Posterior cingulate gyrus (tissue), 11 donors: ENCODE data around the gene CYTIP.
"Not testable (repeated sequence)": the region's sequence is repeated elsewhere in the genome, so short reads cannot be mapped to it uniquely, and the experiment has no call there.

ENCODE experiments used
- DNase-seq, 10 donors: peaks; one replicate each; pipeline versions ENCODE4 v3.0.0 to v3.0.0-alpha.2; 2020 to 2021; ENCODE audit warnings: mixed read lengths in 3 of 10
- intact Hi-C: fragments of 100-400 bp; cut with DNase I; formaldehyde crosslinking; loops from one replicate; pipeline ENCODE4 v1.15.1; 2023

Gene CYTIP

DNA sequence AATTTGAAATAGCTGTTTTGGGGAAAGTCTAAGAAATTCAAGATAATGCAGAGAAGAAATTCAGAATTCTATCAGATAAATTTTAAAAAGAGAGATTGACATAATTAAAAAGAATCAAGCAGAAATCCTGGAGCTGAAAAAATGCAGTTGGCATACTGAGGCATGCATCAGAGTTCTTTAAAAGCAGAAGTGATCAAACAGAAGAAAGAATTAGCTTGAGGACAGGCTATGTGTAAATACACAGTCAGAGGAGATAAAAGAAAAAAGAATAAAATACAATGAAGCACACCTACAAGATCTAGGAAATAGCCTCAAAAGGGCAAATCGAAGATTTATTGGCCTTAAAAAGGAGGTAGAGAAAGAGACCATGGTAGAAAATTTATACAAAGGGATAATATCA lies 57.1 kb downstream of the CYTIP start:
- intact Hi-C loops = no loop called here
- DNase-seq = no peak

DNA sequence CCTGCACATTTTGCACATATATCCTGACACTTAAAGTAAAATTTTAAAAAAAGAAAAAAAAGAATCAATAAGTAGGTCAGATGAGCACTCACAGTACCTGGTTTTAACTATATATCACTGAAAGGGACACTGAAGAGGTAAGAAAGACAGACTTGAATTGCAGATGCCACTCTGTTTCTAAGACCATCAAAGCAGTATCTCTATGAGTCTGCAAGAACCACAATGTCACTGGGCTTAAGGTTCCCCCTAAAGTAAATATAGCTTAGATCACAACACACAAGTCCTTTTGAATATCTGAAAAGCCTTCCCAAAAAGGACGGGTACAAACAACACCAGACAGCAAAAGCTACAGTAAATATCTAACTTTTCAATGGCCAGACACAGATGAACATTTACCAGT lies 57.6 kb downstream of the CYTIP start:
- no peak for DNase-seq
- intact Hi-C loops = no loop called here

DNA sequence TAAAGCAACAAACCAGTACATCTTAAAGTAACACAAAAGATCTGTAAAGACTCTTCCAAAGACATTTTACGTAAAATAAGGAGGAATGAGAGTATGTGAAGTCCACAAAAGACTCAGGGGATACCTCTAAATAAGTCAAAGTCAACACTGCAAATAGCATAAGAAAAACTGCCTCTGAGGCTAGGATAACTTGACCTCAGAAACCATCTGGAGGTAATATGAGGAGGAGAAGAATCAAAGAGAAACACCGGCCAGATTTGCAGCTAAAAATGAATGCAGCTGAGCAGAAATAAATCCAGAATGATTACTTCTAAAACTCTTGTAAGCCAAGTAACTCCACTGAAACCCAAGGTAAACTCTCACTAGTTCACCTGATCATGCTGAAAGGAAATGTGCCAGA lies 66.0 kb downstream of the CYTIP start:
- intact Hi-C loops = no loop called here
- no peak for DNase-seq

DNA sequence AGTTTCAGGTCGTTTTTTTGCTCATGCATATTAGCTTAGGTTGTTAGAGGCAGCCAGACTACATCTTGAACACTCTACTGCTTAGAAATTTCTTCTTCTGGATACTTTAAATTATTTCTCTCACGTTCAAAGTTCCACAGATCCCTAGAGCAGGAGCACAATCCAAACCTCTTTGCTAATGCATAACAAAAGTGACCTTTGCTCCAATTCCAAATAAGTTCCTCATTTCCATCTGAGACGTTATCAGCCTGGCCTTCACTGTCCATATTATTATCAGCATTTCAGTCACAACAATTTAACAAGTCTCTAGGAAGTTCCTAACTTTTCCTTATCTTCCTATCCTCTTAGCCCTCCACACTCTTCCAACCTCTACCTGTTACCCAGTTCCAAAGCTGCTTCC lies 67.8 kb downstream of the CYTIP start:
- intact Hi-C loops = no loop called here
- DNase-seq = no peak

DNA sequence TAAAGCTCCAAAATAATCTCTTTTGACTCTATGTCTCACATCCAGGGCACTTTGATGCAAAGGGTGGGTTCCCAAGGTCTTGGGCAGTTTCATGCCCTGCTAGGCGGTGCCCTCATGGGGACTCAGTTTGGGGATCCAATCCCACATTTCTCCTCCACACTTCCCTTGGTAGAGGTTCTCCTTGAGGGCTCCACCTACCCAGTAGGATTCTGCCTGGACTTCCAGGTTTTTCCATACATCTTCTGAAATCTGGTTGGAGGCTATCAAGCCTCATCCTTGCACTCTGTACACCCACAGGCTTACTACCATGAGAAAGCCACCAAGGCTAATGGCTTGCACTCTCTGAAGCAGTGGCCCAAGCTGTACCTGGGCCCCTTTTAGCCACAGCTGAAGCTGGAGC lies 68.5 kb downstream of the CYTIP start:
- DNase-seq = no peak
- intact Hi-C loops = no loop called here

DNA sequence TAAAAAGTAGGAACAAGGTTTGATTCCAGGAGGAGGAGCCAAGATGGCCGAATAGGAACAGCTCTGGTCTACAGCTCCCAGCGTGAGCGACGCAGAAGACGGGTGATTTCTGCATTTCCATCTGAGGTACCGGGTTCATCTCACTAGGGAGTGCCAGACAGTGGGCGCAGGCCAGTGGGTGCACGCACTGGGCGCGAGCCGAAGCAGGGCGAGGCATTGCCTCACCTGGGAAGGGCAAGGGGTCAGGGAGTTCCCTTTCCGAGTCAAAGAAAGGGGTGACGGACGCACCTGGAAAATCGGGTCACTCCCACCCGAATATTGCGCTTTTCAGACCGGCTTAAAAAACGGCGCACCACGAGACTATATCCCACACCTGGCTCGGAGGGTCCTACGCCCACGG lies 75.4 kb downstream of the CYTIP start:
- peak in 1 of 10 donors; percentile 52 for DNase-seq
- intact Hi-C loops = not testable (repeated sequence)

DNA sequence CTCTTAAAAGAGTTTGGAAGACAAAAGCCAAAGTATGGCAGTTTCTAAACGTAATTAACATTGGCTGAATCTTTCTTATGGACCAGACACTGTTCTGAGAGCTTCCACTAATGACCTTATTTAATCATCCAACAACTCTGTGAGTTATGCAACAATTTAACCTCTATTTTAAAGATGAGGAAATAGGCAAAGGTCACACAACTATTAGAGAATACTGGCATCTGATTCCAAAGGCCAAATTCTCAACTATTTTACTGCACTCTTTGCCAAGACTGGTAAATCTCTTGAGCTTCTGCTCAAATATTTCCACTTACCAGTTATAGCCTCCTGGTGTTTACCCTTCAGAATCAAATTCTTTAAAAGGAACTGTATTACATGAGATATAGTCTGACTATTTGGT lies 76.2 kb downstream of the CYTIP start:
- DNase-seq = no peak
- intact Hi-C loops = no loop called here
